ENCODE measurements around the gene NOTCH3.

Gene NOTCH3

DNA sequence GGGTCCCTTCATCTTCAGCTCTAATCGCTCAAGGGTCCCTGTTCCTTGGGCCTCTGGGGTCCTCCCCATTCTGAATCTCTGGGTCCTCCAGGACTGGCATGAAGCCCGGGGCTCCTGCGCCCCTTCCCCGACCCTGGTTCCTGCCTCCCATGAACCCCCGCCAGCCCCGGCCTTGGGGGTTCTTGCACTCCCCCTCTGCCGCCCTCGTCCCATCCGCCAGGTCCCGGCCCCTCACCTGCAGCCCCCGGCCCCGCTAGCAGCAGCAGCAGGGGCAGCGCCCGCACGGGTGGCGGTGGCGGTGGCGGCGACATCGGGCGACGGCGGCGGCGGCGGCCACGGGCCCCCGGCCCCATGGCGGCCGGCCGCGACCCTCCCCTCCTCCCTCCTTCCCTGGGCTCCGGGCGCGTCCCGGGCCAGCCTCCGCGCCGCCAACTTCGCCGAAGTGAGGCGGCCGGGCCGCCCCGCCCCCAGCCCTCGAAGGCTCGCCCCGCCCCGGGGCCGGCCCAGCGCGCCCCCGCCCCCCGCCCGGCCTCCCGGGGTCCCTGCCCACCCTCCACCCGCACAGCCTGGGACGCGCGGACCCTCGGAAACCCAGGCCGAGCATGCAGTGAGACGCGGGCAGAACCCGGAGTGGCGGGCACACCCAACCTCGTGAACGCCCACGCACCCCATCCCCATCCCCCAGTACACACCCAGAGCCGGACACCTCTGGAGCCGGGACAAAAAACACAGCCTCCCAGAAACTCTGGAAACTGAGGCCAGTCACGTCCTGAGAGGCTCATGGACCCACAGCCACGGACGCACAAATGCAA, at the start of gene NOTCH3:
Gene NOTCH3, minus strand, starts transcription at position 443 of the 812 bp plus-strand sequence. Its CDS starts 90 bp downstream, at position 353.
- DNase-seq (ENCODE audit: low read depth, low spot score) = no peak

DNA sequence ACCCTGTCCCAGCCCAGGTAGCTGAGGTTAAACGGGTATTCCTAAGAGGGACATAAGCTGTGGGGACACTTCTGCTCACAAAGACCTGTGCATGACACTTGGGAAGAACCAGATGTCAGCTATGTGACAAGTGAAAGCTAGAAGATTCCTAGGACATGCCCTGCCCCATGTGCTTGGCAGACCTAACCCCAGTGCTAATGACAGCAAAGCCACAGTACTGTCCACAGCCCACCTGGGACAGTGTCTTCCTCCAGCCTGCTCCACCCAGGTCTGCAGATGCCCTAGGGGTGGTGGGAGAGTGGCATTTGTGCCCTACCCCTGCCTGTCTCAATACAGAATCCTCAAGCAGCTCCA, 49.8 kb upstream of the NOTCH3 start:
- DNase-seq (ENCODE audit: low read depth, low spot score) = no peak

DNA sequence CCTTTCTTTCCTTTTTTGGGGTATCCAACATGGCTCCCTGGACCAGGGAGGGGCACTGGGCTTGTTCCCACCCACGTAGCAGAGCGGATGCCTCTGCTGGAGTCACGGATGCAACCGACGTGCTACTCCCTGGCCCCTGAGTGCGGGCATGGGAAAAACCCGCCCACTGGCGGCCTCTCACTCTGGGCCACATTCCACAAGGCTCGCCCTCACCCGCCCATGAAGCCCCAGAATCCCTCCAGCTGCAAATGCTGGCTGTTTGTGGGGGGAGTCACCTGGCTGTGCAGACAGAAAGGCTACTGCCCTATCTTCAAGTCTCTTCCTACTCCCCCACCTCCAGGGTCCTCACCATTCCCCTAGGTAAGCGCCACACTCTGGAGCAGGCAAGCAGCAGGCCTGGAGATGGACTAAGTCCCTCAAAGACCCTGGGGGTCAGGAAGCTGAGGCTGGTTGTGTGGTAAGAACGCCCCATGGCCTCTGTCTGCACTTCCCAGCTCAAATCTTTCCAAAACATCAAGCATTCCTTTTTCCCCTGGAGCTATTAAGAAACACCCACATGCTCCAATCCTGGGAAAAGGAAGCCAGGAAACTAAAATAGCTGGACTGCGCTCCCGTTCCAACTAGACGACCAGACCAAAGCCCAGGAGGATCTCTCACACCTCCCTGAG, 49.3 kb upstream of the NOTCH3 start:
- no peak for DNase-seq (ENCODE audit: low read depth, low spot score)

DNA sequence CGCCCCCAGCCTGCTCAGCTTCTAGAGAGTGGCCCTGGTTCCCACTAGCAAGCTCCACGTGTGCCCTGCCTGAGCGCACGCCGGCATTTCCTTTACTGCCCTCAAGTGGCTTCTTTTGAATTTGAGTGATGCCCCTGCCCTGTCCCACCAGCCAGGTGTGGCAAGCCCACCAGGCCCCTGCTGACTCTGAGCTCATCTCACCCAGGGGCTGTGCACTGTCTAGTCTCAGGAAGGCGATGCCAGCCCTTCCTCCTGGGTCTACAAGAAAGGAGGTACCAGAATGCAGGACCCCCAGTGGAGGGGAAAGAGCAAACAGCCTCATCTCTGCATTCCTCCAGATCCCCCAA, 48.7 kb upstream of the NOTCH3 start:
- DNase-seq (ENCODE audit: low read depth, low spot score) = no peak

DNA sequence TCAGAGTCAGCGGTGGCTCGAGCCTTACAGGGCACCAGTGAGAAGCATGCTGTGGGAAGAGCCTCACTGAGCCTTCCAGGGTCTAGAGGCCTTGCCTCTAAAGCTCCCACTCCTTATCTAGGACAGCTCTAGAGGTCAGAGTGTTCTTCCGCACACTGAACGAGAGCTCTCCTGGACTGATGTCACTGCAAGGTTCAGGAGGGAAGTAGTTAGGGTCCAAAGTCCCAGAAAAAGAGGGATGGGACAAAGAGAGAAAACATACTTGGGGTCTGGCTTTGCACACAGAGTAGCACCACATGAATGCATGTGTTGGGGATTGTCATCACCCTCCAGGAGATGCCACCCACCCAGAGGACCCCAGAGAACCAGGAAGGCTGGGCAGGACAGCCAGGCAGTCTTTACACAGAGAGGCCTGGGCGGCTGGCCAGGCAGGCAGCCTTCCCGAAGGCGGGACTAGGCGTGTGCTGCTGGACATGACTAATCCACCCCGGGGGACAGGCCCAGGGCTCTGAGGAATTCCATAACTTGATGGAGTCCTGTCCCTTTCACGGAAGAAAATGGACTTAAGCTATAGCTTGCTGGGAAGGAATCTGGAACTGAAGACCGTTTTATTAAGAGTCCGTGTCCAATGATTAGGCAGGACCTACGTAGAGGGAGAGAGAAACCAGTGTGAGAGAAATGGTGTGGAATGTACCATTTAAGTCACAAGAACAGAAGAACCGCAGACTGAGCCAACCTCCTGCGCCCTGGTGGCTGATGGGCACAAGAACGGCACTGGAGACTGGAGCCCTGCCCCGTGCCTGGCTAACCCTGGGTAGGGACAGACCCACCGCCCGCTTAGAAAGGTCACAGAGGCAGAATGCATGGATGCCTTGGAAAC, 48.1 kb upstream of the NOTCH3 start:
- DNase-seq (ENCODE audit: low read depth, low spot score) = no peak

DNA sequence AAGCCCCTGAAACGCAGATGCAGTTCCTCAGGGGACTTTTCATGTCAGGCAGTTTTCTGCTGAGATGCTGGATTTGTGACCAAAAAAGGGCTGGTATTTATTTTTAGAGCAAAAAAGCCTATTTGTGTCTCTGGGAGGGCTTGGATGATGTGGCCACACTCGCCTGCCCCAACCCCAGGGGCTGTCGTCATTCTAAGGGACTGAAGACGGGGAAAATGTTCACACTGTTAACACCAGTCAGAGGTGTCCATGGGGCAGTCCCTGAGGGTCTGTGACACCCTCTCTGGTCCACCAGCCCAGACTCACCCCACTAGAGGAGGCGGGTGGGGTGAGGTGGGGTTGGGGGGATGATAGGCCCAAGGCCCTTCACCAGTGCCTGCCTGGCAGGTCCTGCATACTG, 47.3 kb upstream of the NOTCH3 start:
- no peak for DNase-seq (ENCODE audit: low read depth, low spot score)

DNA sequence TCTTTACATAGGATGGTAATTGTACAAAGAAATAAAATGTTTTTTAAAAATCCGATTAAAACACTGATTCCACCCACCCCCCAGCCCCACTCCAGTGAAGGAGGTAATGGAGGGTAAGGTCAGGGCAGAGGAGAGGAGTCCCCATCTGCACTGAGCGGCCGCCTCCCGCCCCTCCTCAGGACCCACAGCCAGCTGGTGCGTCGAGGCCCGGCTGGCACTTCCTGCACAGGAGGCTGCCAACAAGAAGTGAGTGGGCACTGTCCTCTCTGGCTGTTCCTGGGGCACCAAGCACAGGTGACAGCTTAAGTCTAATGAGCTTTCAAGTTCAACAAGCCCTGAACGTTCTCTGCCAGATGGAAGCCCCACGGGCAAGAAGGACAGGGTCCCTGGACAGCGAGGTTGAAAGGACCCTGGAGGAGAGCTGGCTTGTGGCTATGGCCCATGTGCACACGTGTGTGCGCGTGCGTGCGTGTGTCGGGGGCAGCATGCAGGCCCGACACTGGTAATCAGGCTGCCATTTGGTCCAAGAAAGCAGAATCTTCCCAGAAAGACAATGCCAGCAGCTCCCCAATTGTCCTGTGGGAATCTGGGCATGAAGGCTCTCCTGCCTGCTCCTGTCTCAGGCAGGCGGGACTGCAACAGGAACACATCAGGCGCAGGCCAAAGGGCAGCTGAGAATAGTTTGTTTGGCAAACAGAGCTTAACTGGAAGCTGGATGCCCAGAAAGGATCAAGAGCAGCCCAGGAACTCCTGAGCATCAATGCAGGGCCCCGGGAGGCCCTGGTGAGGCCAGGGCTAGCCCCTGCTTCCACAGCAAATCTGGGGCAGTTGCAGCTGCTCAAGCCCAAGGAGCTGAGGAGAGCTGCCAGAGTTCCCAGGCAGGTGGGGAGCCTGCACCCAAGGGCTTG, 46.6 kb upstream of the NOTCH3 start:
- DNase-seq (ENCODE audit: low read depth, low spot score) = no peak

DNA sequence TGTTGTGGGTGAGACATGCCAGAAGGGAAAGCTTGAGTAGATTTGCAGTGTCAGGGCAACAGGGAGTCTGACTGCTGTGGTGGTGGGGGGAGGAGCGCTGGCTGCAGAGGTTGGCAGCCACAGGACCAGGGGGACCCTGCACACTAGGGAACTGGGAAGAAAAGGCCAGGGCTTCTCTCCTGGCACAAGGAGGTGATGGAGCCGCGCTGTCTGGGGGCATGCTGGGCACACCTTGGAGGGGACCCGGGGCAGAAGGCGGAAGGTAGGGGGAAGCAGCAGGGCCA, 45.3 kb upstream of the NOTCH3 start:
- DNase-seq (ENCODE audit: low read depth, low spot score) = no peak

DNA sequence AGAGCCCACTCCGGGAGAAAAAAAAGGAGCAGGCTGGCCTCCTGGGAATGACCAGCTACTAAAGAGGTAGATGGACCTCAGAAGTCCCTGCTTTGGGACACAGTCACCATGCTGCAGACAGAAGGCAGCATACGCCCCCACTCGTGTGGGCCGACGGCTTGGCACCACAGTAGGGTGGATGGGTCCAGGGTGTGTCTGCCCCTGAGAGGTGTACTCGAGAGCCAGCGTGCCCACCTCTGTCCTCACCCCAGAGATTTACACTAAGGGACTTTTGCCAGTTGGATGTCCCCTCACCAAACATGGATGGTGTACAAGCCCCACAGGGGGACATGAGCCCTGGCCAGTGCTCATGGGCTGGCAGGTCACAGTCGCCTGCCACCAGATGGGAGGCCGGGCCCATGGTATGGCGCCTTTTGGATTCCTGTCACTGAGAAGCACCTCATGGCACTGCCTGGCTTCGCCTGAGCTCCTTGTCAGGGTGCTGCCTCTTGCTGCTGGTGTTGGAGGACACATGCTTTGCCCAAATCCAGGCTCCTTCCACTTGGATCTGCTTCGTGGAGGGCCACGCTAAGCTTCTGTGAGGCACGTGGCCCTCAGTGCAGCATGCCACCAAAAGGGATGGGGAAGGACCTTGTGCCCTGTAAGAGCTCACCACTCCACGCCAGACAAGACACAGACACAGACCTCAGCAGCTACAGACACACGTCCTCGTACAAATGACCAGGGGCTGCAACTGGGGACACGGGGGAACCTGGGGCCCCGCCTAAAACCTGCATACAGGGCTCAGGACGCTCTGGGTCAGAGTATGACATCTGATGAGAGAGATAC, 44.8 kb upstream of the NOTCH3 start:
- no peak for DNase-seq (ENCODE audit: low read depth, low spot score)

DNA sequence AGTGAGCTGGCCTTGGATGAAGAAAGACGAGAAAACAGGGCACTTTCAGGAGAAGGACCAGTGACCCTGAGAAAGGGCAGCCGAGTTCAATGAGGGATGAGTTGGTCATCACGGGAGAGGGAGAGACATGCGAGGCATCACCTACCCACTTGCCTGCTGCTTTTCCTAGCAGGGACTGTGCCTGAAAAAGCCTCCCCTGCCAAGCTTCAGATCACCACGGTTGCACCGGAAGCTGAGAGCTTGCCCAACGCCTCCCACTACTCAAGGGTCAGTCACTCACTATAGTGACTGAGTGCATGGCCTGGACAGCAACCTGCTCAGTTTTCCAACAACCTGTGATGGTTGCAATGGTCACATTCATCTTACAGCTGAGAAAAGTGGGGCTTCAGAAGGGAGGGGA, 44.0 kb upstream of the NOTCH3 start:
- DNase-seq (ENCODE audit: low read depth, low spot score) = no peak

DNA sequence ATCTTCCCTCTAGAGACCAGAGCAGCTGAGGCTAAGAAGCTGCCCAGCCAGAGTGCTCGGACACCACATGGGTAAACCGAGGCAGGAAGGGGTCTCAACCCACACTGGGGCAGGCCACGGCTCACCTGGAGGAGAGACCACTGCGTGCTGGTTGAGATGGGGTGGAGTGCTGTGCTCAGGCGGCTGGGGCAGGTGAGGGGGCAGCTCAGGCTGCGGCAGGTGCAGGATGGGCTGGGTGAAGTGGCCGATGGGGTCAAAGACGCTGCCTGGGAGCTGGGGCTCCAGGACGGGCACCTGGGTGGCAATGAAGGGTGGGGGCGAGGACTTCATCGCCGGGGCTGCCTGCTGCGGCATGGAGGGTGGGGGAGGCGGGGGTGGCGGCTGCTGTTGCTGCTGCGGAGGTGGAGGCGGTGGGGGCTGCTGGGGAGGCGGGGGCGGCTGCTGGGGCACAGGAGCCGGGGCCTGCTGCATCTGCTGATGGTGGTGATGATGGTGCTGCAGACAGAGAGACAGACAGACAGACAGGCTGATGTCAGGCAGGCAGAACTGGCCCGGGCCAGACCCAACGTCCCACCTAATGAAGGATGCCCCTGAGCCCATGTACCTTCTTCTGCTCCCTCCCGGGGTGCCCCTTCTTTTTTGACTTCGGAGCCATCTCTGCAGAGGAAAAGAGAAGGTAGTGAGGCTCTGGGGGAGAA, 43.5 kb upstream of the NOTCH3 start:
- DNase-seq (ENCODE audit: low read depth, low spot score) = no peak

DNA sequence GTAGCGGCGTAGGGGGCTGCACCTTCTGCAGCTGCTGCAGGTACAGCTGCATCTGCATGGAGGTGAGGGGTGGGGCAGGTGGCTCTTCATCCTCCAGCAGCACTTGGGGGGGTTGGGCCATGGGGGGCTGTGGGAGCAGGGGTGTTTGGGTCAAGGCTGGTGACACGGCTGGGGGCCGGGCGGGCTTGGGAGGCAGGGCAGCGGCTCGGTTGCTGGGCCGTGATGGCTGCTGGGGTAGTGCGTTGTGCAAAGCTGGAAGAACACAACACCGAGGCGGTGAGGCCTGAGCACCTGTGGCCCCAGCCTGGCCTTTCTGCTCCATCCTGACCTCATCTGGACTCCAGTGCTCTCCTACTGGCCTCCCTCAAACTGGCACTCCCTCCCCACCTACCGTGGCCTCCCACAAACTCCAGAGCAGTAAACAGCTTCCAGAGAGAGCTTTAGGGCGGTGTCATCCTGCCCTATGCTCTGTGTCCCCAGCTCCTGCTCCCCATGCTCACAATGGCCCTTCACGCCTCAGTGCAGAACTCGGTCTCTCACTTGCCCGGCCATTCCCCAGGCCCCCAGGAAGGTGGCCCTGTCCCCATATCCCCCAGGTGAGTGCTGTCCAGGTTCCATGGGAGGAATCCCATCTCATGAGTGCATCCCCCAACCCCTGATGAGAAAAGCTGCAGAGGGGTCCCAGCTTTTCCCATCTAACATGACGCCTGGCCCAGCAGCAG, 42.6 kb upstream of the NOTCH3 start:
- DNase-seq (ENCODE audit: low read depth, low spot score) = no peak

DNA sequence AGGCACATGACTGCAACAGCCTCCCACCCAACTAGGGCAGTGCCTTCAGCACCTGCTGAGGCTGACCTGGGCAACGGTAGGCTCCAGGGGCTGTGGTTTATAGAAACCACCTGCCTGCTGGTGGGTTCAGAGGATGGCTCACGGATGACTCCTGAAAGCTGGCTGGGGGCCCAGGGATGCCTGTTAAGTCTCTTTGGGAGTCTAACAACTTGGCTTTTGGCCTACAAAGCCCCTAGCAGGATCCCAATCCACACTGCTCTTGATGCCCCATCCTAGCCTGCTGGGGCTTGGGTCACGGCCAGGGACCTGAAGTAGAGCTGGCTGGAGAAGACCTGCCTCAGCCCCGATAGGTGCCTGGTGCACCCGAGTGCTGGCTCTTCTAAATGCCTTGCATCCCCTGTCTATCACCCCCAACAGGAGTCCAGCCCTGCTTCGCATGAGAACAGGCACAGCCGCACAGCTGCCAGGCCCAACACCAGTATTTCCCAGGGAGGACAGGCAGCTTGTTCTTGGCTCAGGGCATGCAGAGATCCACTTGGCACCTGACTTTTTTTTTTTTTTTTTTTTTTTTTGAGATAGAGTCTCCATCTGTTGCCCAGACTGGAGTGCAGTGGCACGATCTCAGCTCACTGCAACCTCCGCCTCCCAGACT, 40.6 kb upstream of the NOTCH3 start:
- no peak for DNase-seq (ENCODE audit: low read depth, low spot score)

DNA sequence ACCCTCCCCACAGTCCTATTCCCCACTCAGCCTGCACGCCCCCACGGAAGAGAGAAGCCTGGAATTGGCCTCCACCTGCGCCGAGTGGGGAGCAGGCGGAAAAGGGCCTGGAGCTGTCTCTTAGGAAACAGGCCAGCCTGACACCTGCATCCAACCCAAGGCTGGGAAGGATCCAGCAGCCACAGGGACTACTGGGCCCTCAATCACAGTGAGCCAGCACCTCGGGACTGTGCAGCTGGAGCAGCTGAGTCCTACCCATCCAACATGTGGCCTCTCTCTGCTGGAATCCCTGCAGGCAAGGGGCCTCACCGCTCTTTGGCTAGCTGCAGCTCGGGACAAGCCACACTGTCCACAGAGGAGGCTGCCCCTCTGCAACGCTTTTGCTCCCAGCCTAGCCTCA, 39.7 kb upstream of the NOTCH3 start:
- no peak for DNase-seq (ENCODE audit: low read depth, low spot score)

DNA sequence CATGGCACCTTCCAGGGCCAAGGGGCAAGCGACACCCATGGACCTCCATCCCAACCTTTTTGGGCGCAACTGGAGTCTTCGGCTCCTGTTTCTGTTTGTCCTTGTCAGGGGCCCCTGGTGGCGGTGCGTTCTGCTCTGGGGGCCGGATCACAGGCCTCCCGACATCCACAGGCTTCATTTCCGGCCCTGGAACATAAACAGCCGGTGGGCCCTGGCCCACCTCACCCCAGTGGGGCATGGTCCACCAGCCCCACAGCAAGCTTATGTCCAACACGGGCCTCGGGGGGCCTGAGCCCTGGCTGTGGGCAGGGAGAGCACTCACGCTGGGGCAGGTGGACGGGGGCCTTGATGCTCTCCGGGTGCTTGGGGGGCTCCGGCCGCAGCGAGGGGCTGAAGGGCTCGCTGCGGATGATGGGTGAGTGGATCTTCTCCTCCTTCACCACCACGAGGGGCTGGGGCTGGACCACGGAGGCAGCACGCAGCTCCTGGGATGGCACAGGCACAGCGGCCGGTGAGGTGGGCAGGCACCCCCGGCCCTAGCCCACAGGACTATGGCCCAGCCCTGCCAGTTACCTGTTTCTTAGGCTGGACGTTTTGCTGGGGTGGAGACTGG, 38.6 kb upstream of the NOTCH3 start:
- DNase-seq (ENCODE audit: low read depth, low spot score) = no peak

DNA sequence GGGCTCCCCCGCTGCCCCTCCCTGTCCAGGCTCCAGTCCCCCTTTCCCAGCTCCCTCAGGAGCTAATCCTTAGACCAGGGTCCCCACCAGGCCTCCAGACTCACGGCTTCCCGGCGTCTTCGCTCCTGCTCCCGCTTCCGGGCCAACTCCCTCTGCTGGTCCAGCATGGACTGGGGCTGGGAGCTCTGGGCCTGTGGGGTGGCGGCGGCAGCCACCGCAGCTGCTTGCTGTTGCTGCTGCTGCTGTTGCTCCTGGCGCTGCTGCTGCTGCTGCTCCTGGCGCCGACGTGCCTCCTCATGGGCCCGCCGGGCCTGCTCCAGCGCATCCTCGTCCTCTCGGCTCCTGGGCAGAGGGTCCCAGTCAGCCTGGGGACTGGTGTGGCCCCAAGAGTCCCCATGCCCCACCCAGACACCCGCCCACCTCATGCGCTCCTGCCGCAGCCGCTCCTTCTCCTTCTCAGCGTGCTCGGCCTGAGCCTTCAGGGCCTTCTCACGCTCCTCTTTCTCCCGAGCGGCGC, 37.9 kb upstream of the NOTCH3 start:
- DNase-seq (ENCODE audit: low read depth, low spot score) = no peak

DNA sequence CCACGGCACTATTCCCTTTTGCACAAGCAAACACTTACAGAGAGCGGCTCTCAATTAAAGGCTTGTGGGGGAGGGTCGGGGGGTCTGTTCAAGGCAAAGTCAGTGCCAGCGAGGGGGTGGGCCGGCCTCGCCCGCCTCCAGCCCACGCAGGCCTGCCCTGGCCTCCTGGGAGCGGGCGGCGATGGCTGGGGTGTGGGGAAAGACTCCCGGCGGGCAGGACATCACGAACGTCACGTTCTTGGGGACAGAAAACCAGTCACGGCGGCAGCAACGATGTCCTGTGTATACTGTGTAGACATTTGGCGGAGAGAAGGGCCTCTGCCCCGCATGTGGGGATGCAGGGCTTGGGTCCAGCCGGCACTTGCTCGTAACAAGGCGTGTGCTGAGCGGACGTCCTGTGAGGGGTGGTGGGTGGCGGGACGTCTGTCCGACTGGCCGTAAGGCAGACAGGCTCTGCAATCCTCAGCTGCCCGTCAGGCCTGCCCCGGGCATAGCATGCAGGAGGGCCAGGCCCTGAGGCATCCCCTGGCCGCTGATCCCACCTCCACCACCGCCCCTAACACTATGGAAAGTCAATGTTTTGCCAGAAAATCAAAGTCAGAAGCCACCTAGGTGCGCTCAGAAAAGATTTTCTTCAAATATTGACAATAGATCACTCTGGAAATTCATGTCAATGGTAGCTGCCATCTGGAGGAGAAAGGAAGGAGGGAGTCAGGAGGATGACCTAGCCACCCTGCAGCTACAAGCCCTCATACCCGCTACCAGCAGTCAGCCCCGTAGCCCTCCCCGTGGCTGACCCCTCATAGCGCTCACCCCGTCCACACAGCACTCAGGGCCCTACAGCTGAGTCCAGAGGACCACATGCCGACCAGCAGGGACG, 37.2 kb upstream of the NOTCH3 start:
- DNase-seq (ENCODE audit: low read depth, low spot score) = no peak

Data from iPS DF 19.7 (cell line).